Measurements from ENCODE around the gene PAQR7.

PAQR7 gene

GRCh38 chr1:25821112-25821476, 54.4 kb downstream of the PAQR7 start:
- TF ChIP-seq CTCF (conservative IDR thresholded peaks at IDR 0.05; ENCODE audit: low read depth, low read length) = no peak
- Histone ChIP-seq H3K4me2 (peak overlapping the region; percentile 65), H3K79me2 (ENCODE audit: insufficient read depth, low read depth) (no peaks in the 10 kb centered on the region), H2AFZ (ENCODE audit: low read depth) (peak overlapping the region; percentile 93), H3K27me3 (ENCODE audit: insufficient read depth, low read depth) (no peaks in the 10 kb centered on the region), H3K9ac (peak overlapping the region; percentile 78; the same call in 1 of the 2 replicates), H3K4me1 (ENCODE audit: low read depth, poor library complexity, severe bottlenecking) (peaks cover 29% of the 10 kb centered on the region), H3K4me3 (IDR thresholded peaks at IDR 0.05; ENCODE audit: insufficient read depth, low read depth, low read length) (peak overlapping the region; percentile 72), H3K36me3 (ENCODE audit: insufficient read depth) (no peaks in the 10 kb centered on the region), H3K27ac (no peak overlapping the region), H4K20me1 (ENCODE audit: insufficient read depth) (no peaks in the 10 kb centered on the region)

GRCh38 chr1:25820247-25821111, 55.0 kb downstream of the PAQR7 start:
- peak overlapping the region; percentile 78 for H3K9ac ChIP-seq
- H3K27ac ChIP-seq = peak overlapping the region; percentile 73
- H2AFZ ChIP-seq (ENCODE audit: low read depth) = peak overlapping the region; percentile 93
- H3K4me3 ChIP-seq (IDR thresholded peaks at IDR 0.05; ENCODE audit: insufficient read depth, low read depth, low read length) = peak overlapping the region; percentile 73
- no peaks in the 10 kb centered on the region for H3K79me2 ChIP-seq (ENCODE audit: insufficient read depth, low read depth)
- TF ChIP-seq CTCF (conservative IDR thresholded peaks at IDR 0.05; ENCODE audit: low read depth, low read length) = no peak; the same call in 1 of the 2 replicates
- H3K27me3 ChIP-seq (ENCODE audit: insufficient read depth, low read depth) = no peaks in the 10 kb centered on the region
- H3K4me2 ChIP-seq = peak overlapping the region; percentile 65
- no peaks in the 10 kb centered on the region for H4K20me1 ChIP-seq (ENCODE audit: insufficient read depth)
- H3K36me3 ChIP-seq (ENCODE audit: insufficient read depth) = no peaks in the 10 kb centered on the region
- H3K4me1 ChIP-seq (ENCODE audit: low read depth, poor library complexity, severe bottlenecking) = peaks cover 24% of the 10 kb centered on the region

GRCh38 chr1:25819491-25820246, 55.8 kb downstream of the PAQR7 start, which contains the start of gene MTFR1L:
MTFR1L (plus strand) TSS chr1:25819954; CDS start chr1:25823105, 3,151 bp downstream.
- Histone ChIP-seq H3K4me1 (ENCODE audit: low read depth, poor library complexity, severe bottlenecking) (peaks cover 21% of the 10 kb centered on the region), H2AFZ (ENCODE audit: low read depth) (peak within 1 kb of the TSS; percentile 93), H3K9ac (peak within 1 kb of the TSS; percentile 78), H4K20me1 (ENCODE audit: insufficient read depth) (no peaks in the 10 kb centered on the region), H3K79me2 (ENCODE audit: insufficient read depth, low read depth) (no peaks in the 10 kb centered on the region), H3K27ac (peak within 1 kb of the TSS; percentile 73), H3K36me3 (ENCODE audit: insufficient read depth) (no peaks in the 10 kb centered on the region), H3K27me3 (ENCODE audit: insufficient read depth, low read depth) (no peaks in the 10 kb centered on the region), H3K4me2 (peak within 1 kb of the TSS; percentile 65), H3K4me3 (IDR thresholded peaks at IDR 0.05; ENCODE audit: insufficient read depth, low read depth, low read length) (peak within 1 kb of the TSS; percentile 73)
- TF ChIP-seq CTCF (conservative IDR thresholded peaks at IDR 0.05; ENCODE audit: low read depth, low read length) = no peak

GRCh38 chr1:25818569-25818968, 56.9 kb downstream of the PAQR7 start:
- no peaks in the 10 kb centered on the region for H3K27me3 ChIP-seq (ENCODE audit: insufficient read depth, low read depth)
- TF ChIP-seq CTCF (conservative IDR thresholded peaks at IDR 0.05; ENCODE audit: low read depth, low read length) = no peak
- no peak overlapping the region for H3K27ac ChIP-seq
- peak overlapping the region; percentile 65 for H3K4me2 ChIP-seq
- no peaks in the 10 kb centered on the region for H4K20me1 ChIP-seq (ENCODE audit: insufficient read depth)
- no peak overlapping the region for H3K9ac ChIP-seq
- no peak overlapping the region for H3K4me3 ChIP-seq (IDR thresholded peaks at IDR 0.05; ENCODE audit: insufficient read depth, low read depth, low read length)
- peaks cover 21% of the 10 kb centered on the region for H3K4me1 ChIP-seq (ENCODE audit: low read depth, poor library complexity, severe bottlenecking)
- H2AFZ ChIP-seq (ENCODE audit: low read depth) = no peak overlapping the region
- no peaks in the 10 kb centered on the region for H3K79me2 ChIP-seq (ENCODE audit: insufficient read depth, low read depth)
- H3K36me3 ChIP-seq (ENCODE audit: insufficient read depth) = no peaks in the 10 kb centered on the region
